ENCODE measurements around the gene APCS. TPM values are rescaled to one million over a fixed set of nuclear protein-coding genes. Genes with fewer than 3 reads are reported as not detected.

APCS gene
- total RNA-seq, 1 donor from 2014 or later: not detected

GRCh38 chr1:159600894-159601293, 13.3 kb downstream of the APCS start:
- H3K4me1 Mint-ChIP-seq (ENCODE audit: low read depth): no peaks in the 10 kb centered on the region

GRCh38 chr1:159602501-159602999, 14.9 kb downstream of the APCS start:
- Mint-ChIP-seq H3K9me3 (ENCODE audit: low read depth) (peaks cover 49% of the 10 kb centered on the region), H3K36me3 (ENCODE audit: insufficient read depth) (no peaks in the 10 kb centered on the region), H3K4me1 (ENCODE audit: low read depth) (no peaks in the 10 kb centered on the region), H3K27ac (no peak overlapping the region), H3K27me3 (no peaks in the 10 kb centered on the region), H3K4me3 (ENCODE audit: low read depth) (no peak overlapping the region)
- DNase-seq (ENCODE audit: low spot score, unreplicated experiment): no peak
- no peak for TF ChIP-seq CTCF (IDR thresholded peaks at IDR 0.05; ENCODE audit: unreplicated experiment)

More at GRCh38 chr1:159600894-159601293, 13.3 kb downstream of the APCS start:
- H3K4me3 Mint-ChIP-seq (ENCODE audit: low read depth): no peak overlapping the region
- peaks cover 51% of the 10 kb centered on the region for H3K9me3 Mint-ChIP-seq (ENCODE audit: low read depth)
- no peaks in the 10 kb centered on the region for H3K27me3 Mint-ChIP-seq
- no peaks in the 10 kb centered on the region for H3K36me3 Mint-ChIP-seq (ENCODE audit: insufficient read depth)
- H3K27ac Mint-ChIP-seq: no peak overlapping the region
- no peak for TF ChIP-seq CTCF (IDR thresholded peaks at IDR 0.05; ENCODE audit: unreplicated experiment)
- no peak for DNase-seq (ENCODE audit: low spot score, unreplicated experiment)

GRCh38 chr1:159612211-159612885, 24.7 kb downstream of the APCS start:
- no peak overlapping the region for H3K4me3 Mint-ChIP-seq (ENCODE audit: low read depth)
- no peaks in the 10 kb centered on the region for H3K36me3 Mint-ChIP-seq (ENCODE audit: insufficient read depth)
- no peak for TF ChIP-seq CTCF (IDR thresholded peaks at IDR 0.05; ENCODE audit: unreplicated experiment)
- no peaks in the 10 kb centered on the region for H3K27me3 Mint-ChIP-seq
- no peaks in the 10 kb centered on the region for H3K4me1 Mint-ChIP-seq (ENCODE audit: low read depth)
- H3K9me3 Mint-ChIP-seq (ENCODE audit: low read depth): peaks cover 34% of the 10 kb centered on the region
- no peak overlapping the region for H3K27ac Mint-ChIP-seq
- DNase-seq (ENCODE audit: low spot score, unreplicated experiment): no peak

- H3K4me3 Mint-ChIP-seq (ENCODE audit: low read depth): no peak overlapping the region
- peaks cover 3% of the 10 kb centered on the region for H3K27me3 Mint-ChIP-seq
- no peak for TF ChIP-seq CTCF (IDR thresholded peaks at IDR 0.05; ENCODE audit: unreplicated experiment)
- DNase-seq (ENCODE audit: low spot score, unreplicated experiment): no peak
- H3K36me3 Mint-ChIP-seq (ENCODE audit: insufficient read depth): no peaks in the 10 kb centered on the region
- peaks cover 29% of the 10 kb centered on the region for H3K9me3 Mint-ChIP-seq (ENCODE audit: low read depth)
- no peak overlapping the region for H3K27ac Mint-ChIP-seq
- no peaks in the 10 kb centered on the region for H3K4me1 Mint-ChIP-seq (ENCODE audit: low read depth)
Observed at GRCh38 chr1:159632922-159633321, 45.3 kb downstream of the APCS start.

Other genes with a start within 250 kb of the APCS start
- gene OR10J4, start 155.6 kb upstream of the APCS start, total RNA-seq: not detected in 2 replicates
- not detected in 2 replicates for gene OR10J1, start 148.1 kb upstream of the APCS start, total RNA-seq
- gene OR10J5, start 51.8 kb upstream of the APCS start, total RNA-seq: not detected in 2 replicates
- gene CRP, start 126.8 kb downstream of the APCS start, total RNA-seq: not detected in 2 replicates
- gene DUSP23, start 193.1 kb downstream of the APCS start, total RNA-seq: 16.9 and 17.2 TPM in 2 replicates
- not detected in 2 replicates for gene FCRL6, start 214.5 kb downstream of the APCS start, total RNA-seq
- gene SLAMF8, start 239.0 kb downstream of the APCS start, total RNA-seq: not detected in 2 replicates